HG03439 (cell line): ENCODE results near the gene TBK1.
"Not testable (repeated sequence)": the region's sequence is repeated elsewhere in the genome, so short reads cannot be mapped to it uniquely, and the experiment has no call there.

ENCODE experiments used
- ATAC-seq: cut with Tn5 transposase; IDR thresholded peaks from one replicate; pipeline ENCODE4 v1.9.1; 2021; ENCODE audit warnings: mild to moderate bottlenecking, moderate library complexity; ENCODE audit not compliant: unreplicated experiment

TBK1 gene

GRCh38 chr12:64538121-64538520 is 86.2 kb downstream of the TBK1 start:
- ATAC-seq = no peak

GRCh38 chr12:64542409-64543047 is 90.6 kb downstream of the TBK1 start:
- not testable (repeated sequence) for ATAC-seq

- no peak for ATAC-seq
Observed at GRCh38 chr12:64544371-64545080, 92.6 kb downstream of the TBK1 start.

GRCh38 chr12:64545081-64545382 is 93.1 kb downstream of the TBK1 start:
- ATAC-seq = no peak

GRCh38 chr12:64549108-64549507 is 97.2 kb downstream of the TBK1 start:
- ATAC-seq = no peak

GRCh38 chr12:64550755-64551154 is 98.8 kb downstream of the TBK1 start:
- ATAC-seq = no peak

- no peak for ATAC-seq
Observed at GRCh38 chr12:64551676-64552075, 99.8 kb downstream of the TBK1 start.
